Ishikawa (cell line): Measurements from ENCODE around the gene USP32.

Source experiments
- CEBPB ChIP-seq: IDR thresholded peaks from 2 replicates; pipeline ENCODE4 v1.6.1; 2012
- CREB1 ChIP-seq: IDR thresholded peaks from 2 replicates; pipeline ENCODE4 v1.6.1; 2012; ENCODE audit warnings: low read depth
- EGR1 ChIP-seq: IDR thresholded peaks from 2 replicates; pipeline ENCODE4 v1.6.1; 2012
- EP300 ChIP-seq: IDR thresholded peaks from 2 replicates; pipeline ENCODE4 v1.6.1; 2012; ENCODE audit warnings: borderline replicate concordance
- FOXM1 ChIP-seq: IDR thresholded peaks from 2 replicates; pipeline ENCODE4 v1.6.1; 2012; ENCODE audit warnings: low read depth, borderline replicate concordance
- NFIC ChIP-seq: IDR thresholded peaks from 2 replicates; pipeline ENCODE4 v1.6.1; 2012
- RAD21 ChIP-seq: IDR thresholded peaks from 2 replicates; pipeline ENCODE4 v1.6.1; 2012; ENCODE audit warnings: low read depth
- TAF1 ChIP-seq: IDR thresholded peaks from 2 replicates; pipeline ENCODE4 v1.6.1; 2012; ENCODE audit warnings: low read depth, mild to moderate bottlenecking
- TCF12 ChIP-seq: IDR thresholded peaks from 2 replicates; pipeline ENCODE4 v1.6.1; 2012; ENCODE audit warnings: low read depth
- TEAD4 ChIP-seq: IDR thresholded peaks from 2 replicates; pipeline ENCODE4 v1.6.1; 2012
- USF1 ChIP-seq: IDR thresholded peaks from 2 replicates; pipeline ENCODE4 v1.6.1; 2012
- YY1 ChIP-seq: IDR thresholded peaks from 2 replicates; pipeline ENCODE4 v1.6.1; 2012; ENCODE audit warnings: low read depth
- ZBTB7A ChIP-seq: IDR thresholded peaks from 2 replicates; pipeline ENCODE4 v1.6.1; 2012; ENCODE audit warnings: low read depth
- TF ChIP-seq, protein P1 (sequence below): IDR thresholded peaks from 2 replicates; pipeline ENCODE4 v1.6.1; 2012; ENCODE audit warnings: low read depth, mild to moderate bottlenecking
- TF ChIP-seq, protein P2 (sequence below): IDR thresholded peaks from 2 replicates; pipeline ENCODE4 v1.6.1; 2012

USP32 gene

GRCh38 chr17:60388742-60389141, 3.2 kb downstream of the USP32 start:
- TF ChIP-seq RAD21, result no peak
- TF ChIP-seq CREB1, result no peak
- TF ChIP-seq NFIC, result no peak
- TF ChIP-seq TEAD4, result no peak
- TF ChIP-seq USF1, result no peak
- no peak for TF ChIP-seq CEBPB
- TF ChIP-seq YY1, result no peak
- TF ChIP-seq EP300, result no peak
- no peak for TF ChIP-seq FOXM1
- no peak for TF ChIP-seq EGR1
- TF ChIP-seq ZBTB7A, result no peak

GRCh38 chr17:60387666-60388065, 4.3 kb downstream of the USP32 start:
- TF ChIP-seq YY1, result no peak
- no peak for TF ChIP-seq NFIC
- TF ChIP-seq CEBPB, result no peak
- TF ChIP-seq, protein P1, sequence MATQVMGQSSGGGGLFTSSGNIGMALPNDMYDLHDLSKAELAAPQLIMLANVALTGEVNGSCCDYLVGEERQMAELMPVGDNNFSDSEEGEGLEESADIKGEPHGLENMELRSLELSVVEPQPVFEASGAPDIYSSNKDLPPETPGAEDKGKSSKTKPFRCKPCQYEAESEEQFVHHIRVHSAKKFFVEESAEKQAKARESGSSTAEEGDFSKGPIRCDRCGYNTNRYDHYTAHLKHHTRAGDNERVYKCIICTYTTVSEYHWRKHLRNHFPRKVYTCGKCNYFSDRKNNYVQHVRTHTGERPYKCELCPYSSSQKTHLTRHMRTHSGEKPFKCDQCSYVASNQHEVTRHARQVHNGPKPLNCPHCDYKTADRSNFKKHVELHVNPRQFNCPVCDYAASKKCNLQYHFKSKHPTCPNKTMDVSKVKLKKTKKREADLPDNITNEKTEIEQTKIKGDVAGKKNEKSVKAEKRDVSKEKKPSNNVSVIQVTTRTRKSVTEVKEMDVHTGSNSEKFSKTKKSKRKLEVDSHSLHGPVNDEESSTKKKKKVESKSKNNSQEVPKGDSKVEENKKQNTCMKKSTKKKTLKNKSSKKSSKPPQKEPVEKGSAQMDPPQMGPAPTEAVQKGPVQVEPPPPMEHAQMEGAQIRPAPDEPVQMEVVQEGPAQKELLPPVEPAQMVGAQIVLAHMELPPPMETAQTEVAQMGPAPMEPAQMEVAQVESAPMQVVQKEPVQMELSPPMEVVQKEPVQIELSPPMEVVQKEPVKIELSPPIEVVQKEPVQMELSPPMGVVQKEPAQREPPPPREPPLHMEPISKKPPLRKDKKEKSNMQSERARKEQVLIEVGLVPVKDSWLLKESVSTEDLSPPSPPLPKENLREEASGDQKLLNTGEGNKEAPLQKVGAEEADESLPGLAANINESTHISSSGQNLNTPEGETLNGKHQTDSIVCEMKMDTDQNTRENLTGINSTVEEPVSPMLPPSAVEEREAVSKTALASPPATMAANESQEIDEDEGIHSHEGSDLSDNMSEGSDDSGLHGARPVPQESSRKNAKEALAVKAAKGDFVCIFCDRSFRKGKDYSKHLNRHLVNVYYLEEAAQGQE, result no peak

GRCh38 chr17:60386147-60387058, 5.5 kb downstream of the USP32 start:
- TF ChIP-seq ZBTB7A, result no peak

GRCh38 chr17:60383379-60383778, 8.6 kb downstream of the USP32 start:
- TF ChIP-seq RAD21 (no peak), USF1 (no peak), CREB1 (no peak), TEAD4 (no peak), TCF12 (no peak), YY1 (no peak), NFIC (no peak), EP300 (no peak), TAF1 (no peak), EGR1 (no peak), ZBTB7A (no peak), CEBPB (no peak), FOXM1 (no peak)
- TF ChIP-seq, protein P2, sequence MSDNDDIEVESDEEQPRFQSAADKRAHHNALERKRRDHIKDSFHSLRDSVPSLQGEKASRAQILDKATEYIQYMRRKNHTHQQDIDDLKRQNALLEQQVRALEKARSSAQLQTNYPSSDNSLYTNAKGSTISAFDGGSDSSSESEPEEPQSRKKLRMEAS, result no peak
- TF ChIP-seq, protein P1, result no peak

DNA sequence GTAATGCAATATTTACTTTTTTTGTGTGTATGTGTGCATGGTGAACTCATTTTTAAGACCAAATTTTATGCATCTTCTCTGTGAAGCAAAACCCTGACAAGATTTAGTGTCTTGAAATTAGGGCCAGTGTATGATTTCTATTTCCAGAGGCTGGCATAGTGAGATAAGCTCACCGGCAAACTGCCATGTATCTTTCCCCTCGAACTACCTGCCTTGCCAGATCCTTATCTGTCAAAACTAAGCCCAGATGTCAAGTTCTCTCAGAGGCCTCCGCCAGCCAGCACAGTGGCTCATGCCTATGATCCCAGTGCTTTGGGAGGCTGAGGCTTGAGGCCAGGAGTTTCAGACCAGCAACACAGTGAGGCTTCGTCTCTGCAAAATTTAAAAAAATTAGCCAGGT, 10.0 kb downstream of the USP32 start:
- TF ChIP-seq ZBTB7A (no peak), TAF1 (no peak), RAD21 (no peak), USF1 (no peak), CEBPB (no peak), NFIC (no peak), CREB1 (no peak), EP300 (no peak), YY1 (no peak), TEAD4 (no peak), TCF12 (no peak), EGR1 (no peak), FOXM1 (no peak)
- TF ChIP-seq, protein P2, result no peak
